H1 (cell line): Measurements from ENCODE around the gene NFIA. TPM values are rescaled to one million over a fixed set of nuclear protein-coding genes. Genes with fewer than 3 reads are reported as not detected.

ENCODE experiments used
- CTCF ChIA-PET: fragments of 300-600 bp; sonication (Branson Sonifier 250); formaldehyde crosslinking; loops from one replicate; lab custom pipeline; 2021; ENCODE audit not compliant: partially characterized antibody; lab: Charles Lee
- POLR2A ChIA-PET: fragments of 300-600 bp; sonication (Branson Sonifier 250); formaldehyde crosslinking; loops from one replicate; lab custom pipeline; 2021; ENCODE audit warnings: inconsistent platforms; ENCODE audit not compliant: partially characterized antibody; lab: Charles Lee
- DNase-seq, 2 experiments: peaks; one replicate each; pipeline versions ENCODE4 v3.0.0 to v3.0.0-alpha.2; 2010 to 2022; ENCODE audit warnings: low spot score in 2 of 2, low read depth in 1 of 2, mixed read lengths in 1 of 2
- FAIRE-seq: peaks from 2 replicates; lab custom pipeline; 2011; peaks lifted over from hg19 to GRCh38; lab: Jason Lieb, UNC
- H2AFZ ChIP-seq: 2 replicates; pipeline ENCODE4 v1.8.1; 2012; ENCODE audit warnings: low read length, inconsistent platforms
- H2AK5ac ChIP-seq: 2 replicates; pipeline ENCODE4 v1.6.1; 2013; ENCODE audit warnings: low read depth, low read length
- H2BK120ac ChIP-seq: replicated peaks from 2 replicates; pipeline ENCODE3; 2013; ENCODE audit warnings: low read depth, low read length, inconsistent platforms
- H2BK12ac ChIP-seq: 2 replicates; pipeline ENCODE4 v1.6.1; 2013; ENCODE audit warnings: low read depth, low read length
- H2BK15ac ChIP-seq: 2 replicates; pipeline ENCODE4 v1.6.1; 2013; ENCODE audit warnings: low read length
- H2BK20ac ChIP-seq: 2 replicates; pipeline ENCODE4 v1.6.1; 2013; ENCODE audit warnings: low read length
- H2BK5ac ChIP-seq: 2 replicates; pipeline ENCODE4 v1.6.1; 2013; ENCODE audit warnings: low read depth, low read length
- H3K14ac ChIP-seq: 2 replicates; pipeline ENCODE4 v1.6.1; 2013; ENCODE audit warnings: inconsistent platforms; ENCODE audit not compliant: insufficient read length
- H3K18ac ChIP-seq: 2 replicates; pipeline ENCODE4 v1.6.1; 2013; ENCODE audit warnings: low read length; ENCODE audit errors: extremely low read depth
- H3K23ac ChIP-seq: 2 replicates; pipeline ENCODE4 v1.6.1; 2013; ENCODE audit warnings: inconsistent platforms; ENCODE audit not compliant: insufficient read length
- H3K23me2 ChIP-seq: 2 replicates; pipeline ENCODE4 v1.6.1; 2013; ENCODE audit warnings: low read depth, low read length
- H3K27ac ChIP-seq: 2 replicates; pipeline ENCODE4 v1.6.1; 2011; ENCODE audit warnings: low read depth, low read length, inconsistent platforms
- H3K27me3 ChIP-seq, 4 experiments: replicated peaks in 1 of 4; 1 replicate in 1 of 4; 2 replicates in 3 of 4; pipeline versions ENCODE4 v1.6.1 to v1.8.1; 2011 to 2013; ENCODE audit warnings: low read length in 3 of 4, mild to moderate bottlenecking in 3 of 4, inconsistent platforms in 2 of 4, mixed read lengths in 2 of 4, moderate library complexity in 1 of 4; ENCODE audit not compliant: control insufficient read depth in 3 of 4, insufficient read depth in 3 of 4; ENCODE audit errors: extremely low read depth in 1 of 4
- H3K36me3 ChIP-seq, 4 experiments: 2 replicates each; pipeline versions ENCODE4 v1.6.1 to v1.8.1; 2011 to 2013; ENCODE audit warnings: mild to moderate bottlenecking in 4 of 4, low read length in 3 of 4, moderate library complexity in 2 of 4, control low read depth in 1 of 4, inconsistent platforms in 1 of 4; ENCODE audit not compliant: insufficient read depth in 4 of 4, control insufficient read depth in 2 of 4
- H3K4ac ChIP-seq: replicated peaks from 2 replicates; pipeline ENCODE3; 2013; ENCODE audit warnings: low read length, low read depth, mixed read lengths, inconsistent platforms; ENCODE audit not compliant: insufficient read length
- H3K4me1 ChIP-seq, 4 experiments: replicated peaks in 1 of 4; 1 replicate in 1 of 4; 2 replicates in 3 of 4; pipeline versions ENCODE4 v1.6.1 to v1.8.1; 2011 to 2013; ENCODE audit warnings: low read length in 3 of 4, inconsistent platforms in 2 of 4, mixed read lengths in 1 of 4; ENCODE audit not compliant: insufficient read depth in 4 of 4, control insufficient read depth in 3 of 4
- H3K4me2 ChIP-seq, 2 experiments: 2 replicates each; pipeline versions ENCODE4 v1.6.1 to v1.8.1; 2011 to 2013; ENCODE audit warnings: low read depth in 2 of 2, low read length in 2 of 2, control low read depth in 1 of 2, inconsistent platforms in 1 of 2, mild to moderate bottlenecking in 1 of 2; ENCODE audit not compliant: insufficient read depth in 1 of 2
- H3K4me3 ChIP-seq, 4 experiments: fragments of 200-600, 300-600 bp in 1 of 4; sonication (generic), shearing (Covaris generic), sonication (Bioruptor Twin) in 1 of 4; 2 replicates each; pipeline versions ENCODE4 v1.5.1 to v1.8.1; 2011 to 2016; ENCODE audit warnings: low read length in 4 of 4, low read depth in 3 of 4, control low read depth in 2 of 4, inconsistent platforms in 2 of 4, mild to moderate bottlenecking in 2 of 4, mixed read lengths in 1 of 4, moderate library complexity in 1 of 4; ENCODE audit not compliant: insufficient read depth in 2 of 4; ENCODE audit errors: extremely low read depth in 1 of 4
- H3K56ac ChIP-seq: replicated peaks from 2 replicates; pipeline ENCODE3; 2013; ENCODE audit warnings: low read depth, mild to moderate bottlenecking, mixed read lengths, low read length, inconsistent platforms; ENCODE audit not compliant: insufficient read length
- H3K79me1 ChIP-seq: 2 replicates; pipeline ENCODE4 v1.6.1; 2013; ENCODE audit warnings: low read depth, low read length, control low read depth
- H3K79me2 ChIP-seq, 2 experiments: 2 replicates each; pipeline versions ENCODE4 v1.6.1 to v1.8.1; 2012 to 2013; ENCODE audit warnings: low read length in 2 of 2, mild to moderate bottlenecking in 2 of 2, inconsistent platforms in 1 of 2; ENCODE audit not compliant: insufficient read depth in 2 of 2, control insufficient read depth in 1 of 2
- H3K9ac ChIP-seq, 4 experiments: replicated peaks in 1 of 4; 1 replicate in 1 of 4; 2 replicates in 3 of 4; pipeline versions ENCODE4 v1.6.1 to v1.8.1; 2011 to 2013; ENCODE audit warnings: low read depth in 3 of 4, low read length in 3 of 4, control low read depth in 2 of 4, mild to moderate bottlenecking in 2 of 4, moderate library complexity in 2 of 4, inconsistent platforms in 1 of 4; ENCODE audit errors: extremely low read depth in 1 of 4
- H3K9me3 ChIP-seq, 2 experiments: 2 replicates each; pipeline versions ENCODE4 v1.6.1 to v1.8.1; 2012 to 2013; ENCODE audit warnings: mild to moderate bottlenecking in 2 of 2, moderate library complexity in 2 of 2, control low read depth in 1 of 2, inconsistent platforms in 1 of 2, low read depth in 1 of 2, low read length in 1 of 2, mixed read lengths in 1 of 2; ENCODE audit not compliant: insufficient read depth in 2 of 2
- H4K20me1 ChIP-seq, 2 experiments: replicated peaks in 1 of 2; 2 replicates each; pipeline versions ENCODE3 to v1.8.1; 2011 to 2013; ENCODE audit warnings: inconsistent platforms in 2 of 2, low read length in 2 of 2, mild to moderate bottlenecking in 1 of 2; ENCODE audit not compliant: insufficient read depth in 2 of 2, control insufficient read depth in 1 of 2
- H4K5ac ChIP-seq: 2 replicates; pipeline ENCODE4 v1.6.1; 2013; ENCODE audit warnings: low read length, low read depth, mixed read lengths, inconsistent platforms; ENCODE audit not compliant: insufficient read length
- H4K8ac ChIP-seq: 2 replicates; pipeline ENCODE4 v1.8.0; 2013; ENCODE audit warnings: mild to moderate bottlenecking, moderate library complexity, low read length, inconsistent platforms; ENCODE audit not compliant: insufficient read depth; ENCODE audit errors: extremely low read depth
- H4K91ac ChIP-seq: replicated peaks from 2 replicates; pipeline ENCODE3; 2013; ENCODE audit warnings: low read length, mixed read lengths, inconsistent platforms; ENCODE audit not compliant: insufficient read length
- SP2 ChIP-seq: IDR thresholded peaks from 2 replicates; pipeline ENCODE4 v1.6.1; 2012; ENCODE audit warnings: mild to moderate bottlenecking, low read length, inconsistent platforms
- WGBS, 2 experiments: shearing (Covaris generic) in 1 of 2; methylation state at CpG; one replicate each; pipeline versions ENCODE4 v1.1.6 to v1.1.7; 2013 to 2015; ENCODE audit warnings: low lambda C conversion rate in 2 of 2, mixed read lengths in 2 of 2, inconsistent platforms in 1 of 2, low coverage in 1 of 2, missing lambda C conversion rate in 1 of 2; ENCODE audit not compliant: insufficient replicate concordance in 2 of 2, insufficient coverage in 1 of 2, insufficient read length in 1 of 2; ENCODE audit errors: extremely low coverage in 1 of 2, missing lambda C conversion rate in 1 of 2; 5-methylcytosine and 5-hydroxymethylcytosine counted together
- polyA plus RNA-seq, 7 experiments: library from polyadenylated mRNA; depleted of rRNA in 3 of 7; stranded (reverse) in 5 of 7; unstranded in 2 of 7; fragments of >200 nt in 5 of 7; fragments of 200-250 nt in 2 of 7; gene quantifications; 1 replicate in 5 of 7; 2 replicates in 1 of 7; 4 replicates in 1 of 7; pipeline versions ENCODE4 v1.2.1 to v1.2.3, GENCODE V29; 2011 to 2013; ENCODE audit warnings: missing spikeins in 2 of 7, mixed read lengths in 2 of 7
- total RNA-seq: library from RNA; stranded (reverse); fragmentation: NEBNext Ultra II Directional; extraction: Animal tissue kit (Norgen Biotek cat#: 25700); gene quantifications from 2 replicates; pipeline ENCODE4 v1.2.1, GENCODE V29; 2021

NFIA gene
- total and polyA plus RNA-seq, 2 of the 8 experiments (the other 6 are each of a cell fraction or from before 2014, with no cell fraction given) = 1.8 to 2.3 TPM

DNA sequence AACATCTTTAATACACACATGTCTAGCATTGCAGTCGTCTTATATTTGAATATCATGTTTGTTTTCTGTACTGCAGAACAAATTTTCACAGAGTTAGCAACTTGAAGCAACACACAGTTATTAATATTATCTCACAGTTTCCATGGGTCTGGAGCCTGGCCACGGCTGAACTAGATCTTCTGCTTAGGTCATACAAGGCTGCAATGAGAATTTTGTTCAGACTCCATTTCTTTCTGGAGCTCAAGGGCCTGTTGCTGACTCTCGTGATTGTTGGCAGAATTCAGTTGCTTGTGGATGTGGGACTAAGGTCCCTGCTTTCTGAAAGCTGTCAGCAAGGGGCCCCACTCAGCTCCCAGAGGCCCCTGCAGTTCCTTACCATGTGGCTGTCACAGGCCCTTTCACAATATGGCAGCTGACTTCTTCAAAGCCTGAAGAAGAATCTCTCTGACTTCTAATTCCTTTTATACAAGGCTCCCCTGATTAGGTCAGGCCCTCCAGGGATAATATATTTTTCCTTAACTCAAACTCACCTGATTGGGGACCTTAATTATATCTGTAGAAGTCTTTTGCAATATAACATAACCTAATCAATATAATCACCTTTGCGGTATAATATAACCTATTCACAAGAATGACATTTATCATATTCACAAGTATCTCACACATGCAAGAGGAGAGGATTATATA is 296.3 kb downstream of the NFIA start:
- CTCF ChIA-PET = interaction anchor here (1.6 kb wide), 1 partner anchor 17 kb away, joined by 3 read pairs; no protein-coding TSS in a partner anchor
- no peaks in the 10 kb centered on the region for H3K27me3 ChIP-seq
- no peak overlapping the region for H3K9ac ChIP-seq
- H2AFZ ChIP-seq = no peak overlapping the region
- TF ChIP-seq SP2 = no peak
- H4K91ac ChIP-seq = no peak overlapping the region
- H3K4me3 ChIP-seq = no peak overlapping the region
- FAIRE-seq (no peak), DNase-seq (no peak)
- no peak overlapping the region for H3K14ac ChIP-seq
- H2BK12ac ChIP-seq = no peak overlapping the region
- no peaks in the 10 kb centered on the region; the same call in 1 of the 2 replicates for H3K23me2 ChIP-seq
- H2BK15ac ChIP-seq = no peak overlapping the region
- H3K4me2 ChIP-seq = no peak overlapping the region
- H3K23ac ChIP-seq = no peak overlapping the region
- H3K27ac ChIP-seq = no peak overlapping the region
- no peaks in the 10 kb centered on the region for H3K4me1 ChIP-seq
- POLR2A ChIA-PET = interaction anchor here (0.6 kb wide), 1 partner anchor 8 kb away, joined by 3 read pairs; no protein-coding TSS in a partner anchor
- no peak overlapping the region for H3K4ac ChIP-seq
- H4K8ac ChIP-seq = no peak overlapping the region
- H3K79me1 ChIP-seq = no peaks in the 10 kb centered on the region
- H4K20me1 ChIP-seq = no peaks in the 10 kb centered on the region
- H4K5ac ChIP-seq = no peak overlapping the region
- H3K9me3 ChIP-seq = no peaks in the 10 kb centered on the region
- H3K18ac ChIP-seq = no peak overlapping the region
- H2BK5ac ChIP-seq = no peak overlapping the region
- H2AK5ac ChIP-seq = no peak overlapping the region
- H3K56ac ChIP-seq = no peak overlapping the region
- 77% methylated on average over 4 of the region's 4 CpGs; no CpG with 5 or more reads in 1 of the 2 experiments for WGBS, 2 experiments
- H2BK120ac ChIP-seq = no peak overlapping the region
- H3K79me2 ChIP-seq = no peaks in the 10 kb centered on the region
- H2BK20ac ChIP-seq = no peak overlapping the region
- H3K36me3 ChIP-seq = no peaks in the 10 kb centered on the region
